ENCODE data around the gene HMCN2. TPM values are rescaled to one million over a fixed set of nuclear protein-coding genes. Genes with fewer than 3 reads are reported as not detected.

Gene HMCN2
- under 0.01 and 0.20 TPM in 2 replicates for total RNA-seq

DNA sequence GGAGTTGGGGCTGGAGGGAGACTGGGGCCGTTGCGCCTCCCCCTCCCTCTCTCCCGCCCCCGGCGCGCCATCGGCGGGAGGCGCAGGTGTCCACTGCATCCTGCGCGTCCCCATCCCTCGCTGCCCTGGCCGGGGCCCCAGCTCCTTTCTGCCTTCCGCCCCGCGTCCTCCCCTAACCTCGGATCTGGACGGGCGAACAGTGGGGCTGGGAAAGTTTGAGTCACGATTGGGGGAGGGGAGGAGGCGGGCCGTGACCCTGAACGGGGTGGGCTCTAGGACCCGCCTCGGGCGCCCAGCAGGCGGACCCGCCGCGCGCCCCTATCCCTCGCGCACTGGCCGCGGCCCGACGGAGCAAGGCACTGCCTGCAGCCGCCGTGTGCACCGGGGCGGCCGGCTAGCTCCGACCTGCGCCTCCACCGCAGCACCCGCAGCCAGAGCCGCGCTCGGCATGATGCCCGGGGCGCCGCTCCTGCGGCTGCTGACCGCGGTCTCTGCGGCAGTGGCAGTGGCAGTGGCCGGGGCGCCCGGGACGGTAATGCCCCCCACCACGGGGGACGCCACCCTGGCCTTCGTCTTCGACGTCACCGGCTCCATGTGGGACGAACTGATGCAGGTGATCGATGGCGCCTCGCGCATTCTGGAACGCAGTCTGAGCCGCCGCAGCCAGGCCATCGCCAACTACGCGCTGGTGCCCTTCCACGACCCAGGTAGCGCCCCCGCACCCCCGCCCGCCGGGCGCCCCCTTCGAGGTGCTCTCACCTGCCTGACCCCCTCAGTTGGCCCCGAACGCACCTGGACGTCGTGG is at the start of gene HMCN2:
Gene HMCN2 (plus strand): TSS at position 330 of the 805 bp plus-strand sequence. CDS start 119 bp downstream, at position 449.

DNA sequence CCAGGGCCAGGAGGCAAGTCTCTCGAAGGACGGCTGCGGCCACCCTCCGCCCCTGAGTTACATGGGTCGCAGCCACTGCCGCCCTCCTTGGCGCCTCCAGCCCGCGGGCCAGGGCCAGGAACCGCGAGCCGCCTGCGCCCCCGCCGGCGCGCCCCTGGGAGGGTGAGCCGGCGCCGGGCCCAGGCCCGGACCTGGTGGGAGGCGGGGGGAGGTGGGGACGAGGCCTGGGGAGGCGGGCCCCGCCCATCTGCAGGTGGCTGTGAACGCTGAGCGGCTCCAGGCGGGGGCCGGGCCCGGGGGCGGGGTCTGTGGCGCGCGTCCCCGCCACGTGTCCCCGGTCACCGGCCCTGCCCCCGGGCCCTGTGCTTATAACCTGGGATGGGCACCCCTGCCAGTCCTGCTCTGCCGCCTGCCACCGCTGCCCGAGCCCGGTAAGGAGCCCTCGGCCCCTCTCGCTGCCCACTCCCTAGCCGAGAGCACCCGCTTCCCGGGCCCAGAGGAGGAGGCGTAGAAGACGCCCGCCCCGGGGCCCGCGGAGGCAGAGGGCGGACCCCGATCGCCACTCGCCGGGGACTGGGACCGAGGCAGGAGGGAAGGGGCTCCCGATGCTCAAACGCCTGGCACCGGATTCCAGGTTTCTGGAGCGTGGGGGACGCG is 179.1 kb downstream of the HMCN2 start, which contains the start of gene ASS1:
Gene ASS1 (plus strand): TSS at position 397 of the 657 bp plus-strand sequence. CDS start 7,268 bp downstream, outside the sequence.

Small RNA genes lying within 50 kb of the gene (small RNA-seq; reads per million reads assigned to genes)
- 0.08 reads per million for gene RN7SL665P

Other genes with a start within 250 kb of the HMCN2 start
- 25.4 and 43.0 TPM in 2 replicates for gene FNBP1, start 222.6 kb upstream of the HMCN2 start, total RNA-seq
- gene GPR107, start 211.9 kb upstream of the HMCN2 start, total RNA-seq: 14.0 and 17.6 TPM in 2 replicates
- 33.1 and 47.9 TPM in 2 replicates for gene NCS1, start 93.4 kb upstream of the HMCN2 start, total RNA-seq
- gene ASS1, start 179.2 kb downstream of the HMCN2 start, total RNA-seq: 172 and 188 TPM in 2 replicates

All from subcutaneous preadipocyte (primary cell).